SK-N-SH treated with all-trans-retinoic acid at 6 μM for 48 hours (cell line): ENCODE results near the gene CBARP.

Experiments
- ATAC-seq: fragments of 200-7000 bp; cut with Tn5 transposase; 3 replicates; pipeline ENCODE4 v1.9.1; 2020; ENCODE audit warnings: mild to moderate bottlenecking, moderate library complexity
- ARNTL ChIP-seq: fragments of 450-650 bp; formaldehyde crosslinking; IDR thresholded peaks from 2 replicates; pipeline ENCODE4 v1.5.0; 2020; ENCODE audit warnings: low read depth, mild to moderate bottlenecking, moderate library complexity, borderline replicate concordance
- CSDC2 ChIP-seq: fragments of 250-450 bp; sonication (Bioruptor Pico); IDR thresholded peaks from 2 replicates; pipeline ENCODE4 v1.5.0; 2020; ENCODE audit warnings: mild to moderate bottlenecking, moderate library complexity
- ESRRG ChIP-seq: fragments of 250-450 bp; sonication (Bioruptor Pico); IDR thresholded peaks from 2 replicates; pipeline ENCODE4 v1.6.1; 2021; ENCODE audit warnings: mild to moderate bottlenecking
- GLIS3 ChIP-seq: fragments of 250-450 bp; sonication (Bioruptor Pico); IDR thresholded peaks from 2 replicates; pipeline ENCODE4 v1.5.0; 2020; ENCODE audit warnings: mild to moderate bottlenecking, moderate library complexity
- PPARA ChIP-seq: fragments of 250-450 bp; sonication (Bioruptor Pico); IDR thresholded peaks from 2 replicates; pipeline ENCODE4 v1.5.0; 2020; ENCODE audit warnings: mild to moderate bottlenecking, borderline replicate concordance
- RARB ChIP-seq: fragments of 250-450 bp; sonication (Bioruptor Pico); IDR thresholded peaks from 2 replicates; pipeline ENCODE4 v1.8.0; 2021; ENCODE audit warnings: mild to moderate bottlenecking, moderate library complexity
- SNAI2 ChIP-seq: fragments of 250-450 bp; sonication (Bioruptor Pico); IDR thresholded peaks from 2 replicates; pipeline ENCODE4 v1.5.0; 2020; ENCODE audit warnings: mild to moderate bottlenecking, moderate library complexity
- TCF4 ChIP-seq: fragments of 250-450 bp; sonication (Bioruptor Pico); IDR thresholded peaks from 2 replicates; pipeline ENCODE4 v1.8.0; 2021; ENCODE audit warnings: mild to moderate bottlenecking, moderate library complexity, borderline replicate concordance
- ZC3H10 ChIP-seq: fragments of 250-450 bp; sonication (Bioruptor Pico); IDR thresholded peaks from 2 replicates; pipeline ENCODE4 v1.5.1; 2021; ENCODE audit warnings: mild to moderate bottlenecking, moderate library complexity
- ZFP3 ChIP-seq: fragments of 250-450 bp; sonication (Bioruptor Pico); IDR thresholded peaks from 2 replicates; pipeline ENCODE4 v1.5.0; 2020; ENCODE audit warnings: mild to moderate bottlenecking, moderate library complexity
- ZFP30 ChIP-seq: fragments of 450-650 bp; formaldehyde crosslinking; IDR thresholded peaks from 2 replicates; pipeline ENCODE4 v1.5.0; 2022; ENCODE audit warnings: mild to moderate bottlenecking, moderate library complexity
- ZNF565 ChIP-seq: fragments of 450-650 bp; formaldehyde crosslinking; conservative IDR thresholded peaks from 2 replicates; pipeline ENCODE4 v1.5.0; 2020; ENCODE audit warnings: low read depth, mild to moderate bottlenecking, moderate library complexity
- ZNF8 ChIP-seq: fragments of 450-650 bp; formaldehyde crosslinking; IDR thresholded peaks from 2 replicates; pipeline ENCODE4 v1.5.0; 2020; ENCODE audit warnings: mild to moderate bottlenecking, moderate library complexity
- TF ChIP-seq, protein P1 (sequence below): fragments of 250-450 bp; sonication (Bioruptor Pico); IDR thresholded peaks from 2 replicates; pipeline ENCODE4 v1.5.0; 2020; ENCODE audit warnings: mild to moderate bottlenecking, moderate library complexity
- TF ChIP-seq, protein P2 (sequence below): fragments of 250-450 bp; sonication (Bioruptor Pico); IDR thresholded peaks from 2 replicates; pipeline ENCODE4 v1.8.0; 2021; ENCODE audit warnings: low read depth, mild to moderate bottlenecking, moderate library complexity, borderline replicate concordance
- TF ChIP-seq, protein P3 (sequence below): fragments of 250-450 bp; sonication (Bioruptor Pico); IDR thresholded peaks from 2 replicates; pipeline ENCODE4 v1.5.1; 2021; ENCODE audit warnings: mild to moderate bottlenecking, moderate library complexity
- TF ChIP-seq, protein P4 (sequence below): fragments of 250-450 bp; sonication (Bioruptor Pico); IDR thresholded peaks from 2 replicates; pipeline ENCODE4 v1.8.0; 2020; ENCODE audit warnings: mild to moderate bottlenecking, moderate library complexity, borderline replicate concordance

Gene CBARP

DNA sequence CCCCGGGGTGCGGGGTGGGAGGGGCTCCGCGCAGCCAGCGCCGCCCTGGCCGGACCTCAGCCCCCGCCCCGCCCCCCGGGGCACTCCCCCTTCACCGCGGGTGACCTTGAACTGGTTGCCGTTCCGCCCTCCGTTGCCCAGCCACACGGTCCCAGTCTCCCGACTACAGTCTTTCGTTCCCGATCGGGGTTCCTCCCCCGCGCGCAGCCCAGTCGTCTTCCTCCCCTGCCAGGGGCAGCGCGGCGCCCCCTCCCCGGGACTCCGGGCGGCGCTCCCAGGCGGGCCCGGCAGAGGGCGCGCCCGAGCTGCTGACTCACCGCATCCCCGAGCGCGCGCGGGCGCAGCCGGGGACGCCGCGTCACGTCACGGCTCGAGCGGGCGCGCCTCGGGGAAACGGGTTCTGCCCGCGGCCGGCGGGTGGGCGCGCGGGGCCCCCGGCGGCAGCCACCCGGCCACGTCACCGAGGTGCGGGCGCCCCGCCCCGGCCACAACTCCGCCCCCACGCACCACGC is 11.0 kb upstream of the CBARP start:
- peak; percentile 25 for ATAC-seq
- TF ChIP-seq CSDC2 (CRISPR knock-in tag) (no peak), ESRRG (CRISPR knock-in tag) (peak; percentile 45), ZNF565 (CRISPR knock-in tag) (no peak), RARB (no peak), ZFP3 (CRISPR knock-in tag) (no peak), ZNF8 (CRISPR knock-in tag) (no peak), GLIS3 (CRISPR knock-in tag) (no peak), ARNTL (CRISPR knock-in tag) (no peak), ZFP30 (no peak), ZC3H10 (peak; percentile 76)
- TF ChIP-seq, protein P1, sequence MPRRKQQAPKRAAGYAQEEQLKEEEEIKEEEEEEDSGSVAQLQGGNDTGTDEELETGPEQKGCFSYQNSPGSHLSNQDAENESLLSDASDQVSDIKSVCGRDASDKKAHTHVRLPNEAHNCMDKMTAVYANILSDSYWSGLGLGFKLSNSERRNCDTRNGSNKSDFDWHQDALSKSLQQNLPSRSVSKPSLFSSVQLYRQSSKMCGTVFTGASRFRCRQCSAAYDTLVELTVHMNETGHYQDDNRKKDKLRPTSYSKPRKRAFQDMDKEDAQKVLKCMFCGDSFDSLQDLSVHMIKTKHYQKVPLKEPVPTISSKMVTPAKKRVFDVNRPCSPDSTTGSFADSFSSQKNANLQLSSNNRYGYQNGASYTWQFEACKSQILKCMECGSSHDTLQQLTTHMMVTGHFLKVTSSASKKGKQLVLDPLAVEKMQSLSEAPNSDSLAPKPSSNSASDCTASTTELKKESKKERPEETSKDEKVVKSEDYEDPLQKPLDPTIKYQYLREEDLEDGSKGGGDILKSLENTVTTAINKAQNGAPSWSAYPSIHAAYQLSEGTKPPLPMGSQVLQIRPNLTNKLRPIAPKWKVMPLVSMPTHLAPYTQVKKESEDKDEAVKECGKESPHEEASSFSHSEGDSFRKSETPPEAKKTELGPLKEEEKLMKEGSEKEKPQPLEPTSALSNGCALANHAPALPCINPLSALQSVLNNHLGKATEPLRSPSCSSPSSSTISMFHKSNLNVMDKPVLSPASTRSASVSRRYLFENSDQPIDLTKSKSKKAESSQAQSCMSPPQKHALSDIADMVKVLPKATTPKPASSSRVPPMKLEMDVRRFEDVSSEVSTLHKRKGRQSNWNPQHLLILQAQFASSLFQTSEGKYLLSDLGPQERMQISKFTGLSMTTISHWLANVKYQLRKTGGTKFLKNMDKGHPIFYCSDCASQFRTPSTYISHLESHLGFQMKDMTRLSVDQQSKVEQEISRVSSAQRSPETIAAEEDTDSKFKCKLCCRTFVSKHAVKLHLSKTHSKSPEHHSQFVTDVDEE (CRISPR knock-in tag), result 0 out of 2 replicates have a peak, but pooled peaks have one; percentile 41
- TF ChIP-seq, protein P2, sequence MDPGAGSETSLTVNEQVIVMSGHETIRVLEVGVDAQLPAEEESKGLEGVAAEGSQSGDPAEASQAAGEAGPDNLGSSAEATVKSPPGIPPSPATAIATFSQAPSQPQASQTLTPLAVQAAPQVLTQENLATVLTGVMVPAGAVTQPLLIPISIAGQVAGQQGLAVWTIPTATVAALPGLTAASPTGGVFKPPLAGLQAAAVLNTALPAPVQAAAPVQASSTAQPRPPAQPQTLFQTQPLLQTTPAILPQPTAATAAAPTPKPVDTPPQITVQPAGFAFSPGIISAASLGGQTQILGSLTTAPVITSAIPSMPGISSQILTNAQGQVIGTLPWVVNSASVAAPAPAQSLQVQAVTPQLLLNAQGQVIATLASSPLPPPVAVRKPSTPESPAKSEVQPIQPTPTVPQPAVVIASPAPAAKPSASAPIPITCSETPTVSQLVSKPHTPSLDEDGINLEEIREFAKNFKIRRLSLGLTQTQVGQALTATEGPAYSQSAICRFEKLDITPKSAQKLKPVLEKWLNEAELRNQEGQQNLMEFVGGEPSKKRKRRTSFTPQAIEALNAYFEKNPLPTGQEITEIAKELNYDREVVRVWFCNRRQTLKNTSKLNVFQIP (CRISPR knock-in tag), result no peak
- TF ChIP-seq, protein P3, sequence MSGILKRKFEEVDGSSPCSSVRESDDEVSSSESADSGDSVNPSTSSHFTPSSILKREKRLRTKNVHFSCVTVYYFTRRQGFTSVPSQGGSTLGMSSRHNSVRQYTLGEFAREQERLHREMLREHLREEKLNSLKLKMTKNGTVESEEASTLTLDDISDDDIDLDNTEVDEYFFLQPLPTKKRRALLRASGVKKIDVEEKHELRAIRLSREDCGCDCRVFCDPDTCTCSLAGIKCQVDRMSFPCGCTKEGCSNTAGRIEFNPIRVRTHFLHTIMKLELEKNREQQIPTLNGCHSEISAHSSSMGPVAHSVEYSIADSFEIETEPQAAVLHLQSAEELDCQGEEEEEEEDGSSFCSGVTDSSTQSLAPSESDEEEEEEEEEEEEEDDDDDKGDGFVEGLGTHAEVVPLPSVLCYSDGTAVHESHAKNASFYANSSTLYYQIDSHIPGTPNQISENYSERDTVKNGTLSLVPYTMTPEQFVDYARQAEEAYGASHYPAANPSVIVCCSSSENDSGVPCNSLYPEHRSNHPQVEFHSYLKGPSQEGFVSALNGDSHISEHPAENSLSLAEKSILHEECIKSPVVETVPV, result no peak
- TF ChIP-seq, protein P4, sequence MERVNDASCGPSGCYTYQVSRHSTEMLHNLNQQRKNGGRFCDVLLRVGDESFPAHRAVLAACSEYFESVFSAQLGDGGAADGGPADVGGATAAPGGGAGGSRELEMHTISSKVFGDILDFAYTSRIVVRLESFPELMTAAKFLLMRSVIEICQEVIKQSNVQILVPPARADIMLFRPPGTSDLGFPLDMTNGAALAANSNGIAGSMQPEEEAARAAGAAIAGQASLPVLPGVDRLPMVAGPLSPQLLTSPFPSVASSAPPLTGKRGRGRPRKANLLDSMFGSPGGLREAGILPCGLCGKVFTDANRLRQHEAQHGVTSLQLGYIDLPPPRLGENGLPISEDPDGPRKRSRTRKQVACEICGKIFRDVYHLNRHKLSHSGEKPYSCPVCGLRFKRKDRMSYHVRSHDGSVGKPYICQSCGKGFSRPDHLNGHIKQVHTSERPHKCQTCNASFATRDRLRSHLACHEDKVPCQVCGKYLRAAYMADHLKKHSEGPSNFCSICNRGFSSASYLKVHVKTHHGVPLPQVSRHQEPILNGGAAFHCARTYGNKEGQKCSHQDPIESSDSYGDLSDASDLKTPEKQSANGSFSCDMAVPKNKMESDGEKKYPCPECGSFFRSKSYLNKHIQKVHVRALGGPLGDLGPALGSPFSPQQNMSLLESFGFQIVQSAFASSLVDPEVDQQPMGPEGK (CRISPR knock-in tag), result no peak

DNA sequence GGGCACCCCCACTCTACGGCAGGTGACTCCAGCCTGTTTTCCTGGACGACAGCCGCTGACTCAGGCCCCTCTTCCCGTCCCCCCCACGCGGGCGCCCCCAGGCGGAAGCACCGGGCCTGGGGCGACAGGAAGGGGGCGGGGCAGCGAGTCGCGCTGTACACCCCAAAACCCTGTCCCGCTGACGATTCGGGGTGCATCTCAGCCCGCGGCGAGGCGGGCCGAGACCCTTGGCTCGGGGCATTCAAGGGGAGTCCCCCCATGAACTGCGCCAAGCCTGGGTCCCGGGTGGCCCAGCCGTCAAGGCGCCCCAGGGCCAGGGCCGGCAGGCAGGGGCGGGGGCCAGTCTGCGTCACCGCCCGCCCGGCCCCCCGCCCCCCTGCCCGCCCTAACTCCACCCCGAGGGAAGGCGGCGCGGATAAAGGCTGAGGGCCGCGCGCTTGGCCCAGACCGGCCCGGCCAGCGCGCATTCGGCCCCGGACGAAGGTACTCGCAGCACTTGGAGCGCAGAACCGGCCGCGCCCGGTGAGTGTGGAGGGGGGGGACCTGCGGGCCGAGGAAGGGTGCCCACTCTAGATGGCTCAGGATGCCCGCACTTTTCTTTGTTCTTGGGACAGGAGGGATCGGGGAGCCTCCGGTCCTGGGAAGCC is 10.5 kb upstream of the CBARP start, which contains the start of gene MIDN:
Gene MIDN, plus strand, starts transcription at position 445 of the 647 bp plus-strand sequence. CDS start 1,714 bp downstream, outside the sequence.
- peak; percentile 49 for ATAC-seq
- TF ChIP-seq, protein P4 (CRISPR knock-in tag), result peak; percentile 88; the same call in 1 of the 2 replicates
- TF ChIP-seq PPARA (CRISPR knock-in tag) (no peak), ZNF8 (CRISPR knock-in tag) (no peak), ZFP3 (CRISPR knock-in tag) (no peak), ZC3H10 (no peak), TCF4 (CRISPR knock-in tag) (no peak), RARB (no peak), CSDC2 (CRISPR knock-in tag) (no peak), ZFP30 (no peak), ESRRG (CRISPR knock-in tag) (no peak), SNAI2 (CRISPR knock-in tag) (no peak), GLIS3 (CRISPR knock-in tag) (0 out of 2 replicates have a peak, but pooled peaks have one; percentile 39)
- TF ChIP-seq, protein P1 (CRISPR knock-in tag), result no peak
- TF ChIP-seq, protein P3, result no peak
